Activated CD4-positive, CD25-positive, alpha-beta regulatory T cell treated with anti-CD3 and anti-CD28 coated beads, Interleukin-2, amount 50 U/mL, for 24 hours (primary cell): ENCODE measurements around the gene MYO1D.

Experiments
- ATAC-seq, 2 donors: fragments of 150-1000 bp; cut with Tn5 transposase; one replicate each; pipeline ENCODE4 v1.10.0; 2021; ENCODE audit warnings: mild to moderate bottlenecking in 1 of 2, moderate library complexity in 1 of 2

Gene MYO1D

DNA sequence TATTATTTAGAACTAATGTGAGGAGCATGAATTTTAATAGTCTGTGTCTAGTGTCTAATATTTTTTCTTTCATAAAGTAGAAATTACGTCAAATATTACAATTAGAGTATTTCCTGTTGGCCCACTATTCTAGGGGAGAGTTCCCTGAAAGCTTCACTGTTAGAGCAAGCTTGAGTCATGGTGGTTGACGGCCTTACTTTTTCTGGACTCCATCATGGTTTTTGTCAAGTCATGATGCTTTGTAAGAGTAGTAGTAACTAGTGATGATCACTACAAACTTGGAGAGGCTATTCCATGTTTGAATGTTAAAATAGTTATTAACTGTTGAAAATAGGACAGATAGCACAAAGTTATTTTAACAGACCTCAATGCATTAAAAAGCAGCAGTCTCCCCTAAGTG is 431.0 kb downstream of the MYO1D start:
- ATAC-seq, result no peak

DNA sequence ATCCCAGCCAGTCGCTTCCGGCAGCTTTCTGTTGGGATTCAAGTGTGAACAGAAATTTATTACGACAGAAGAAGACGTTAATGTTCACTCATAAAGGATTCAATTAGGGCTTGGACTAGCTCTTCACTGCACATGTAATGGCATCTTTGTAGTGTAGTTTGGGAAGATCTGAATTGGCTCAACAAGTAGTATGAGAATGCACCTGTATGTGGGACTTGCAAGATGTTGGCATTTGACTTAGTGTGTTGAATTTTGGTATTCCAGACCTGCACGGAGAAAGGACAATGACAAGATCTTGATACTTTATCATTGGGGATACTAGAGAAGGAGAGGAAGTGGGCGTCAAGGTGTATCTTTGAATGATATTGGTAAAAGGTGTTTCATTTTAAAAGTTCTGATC is 431.4 kb downstream of the MYO1D start:
- no peak for ATAC-seq

DNA sequence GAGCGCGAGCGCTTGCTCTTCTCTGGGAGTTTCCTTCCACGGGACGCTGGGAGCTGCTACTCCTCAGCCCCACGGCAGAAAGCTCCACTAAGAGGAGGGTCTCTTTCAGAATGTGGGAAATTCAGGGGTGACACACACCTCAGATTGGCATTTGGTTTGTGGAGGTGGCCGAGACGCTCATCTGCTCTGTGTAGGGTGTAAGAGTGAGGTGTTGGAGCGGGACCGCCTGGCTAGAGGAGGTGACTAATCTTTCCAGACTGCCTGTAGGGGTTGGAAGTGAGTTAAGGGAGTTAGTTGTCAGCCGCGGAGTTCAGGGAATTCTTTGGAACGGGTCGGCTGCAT is 431.9 kb downstream of the MYO1D start:
- ATAC-seq, result peak; percentile 26 to 29

GRCh38 chr17:32444301-32445073 is 432.4 kb downstream of the MYO1D start, which contains the start of gene PSMD11:
Gene PSMD11 (plus strand): TSS chr17:32444510. CDS start chr17:32444524, 14 bp downstream.
- peak; percentile 92 to 94 for ATAC-seq

DNA sequence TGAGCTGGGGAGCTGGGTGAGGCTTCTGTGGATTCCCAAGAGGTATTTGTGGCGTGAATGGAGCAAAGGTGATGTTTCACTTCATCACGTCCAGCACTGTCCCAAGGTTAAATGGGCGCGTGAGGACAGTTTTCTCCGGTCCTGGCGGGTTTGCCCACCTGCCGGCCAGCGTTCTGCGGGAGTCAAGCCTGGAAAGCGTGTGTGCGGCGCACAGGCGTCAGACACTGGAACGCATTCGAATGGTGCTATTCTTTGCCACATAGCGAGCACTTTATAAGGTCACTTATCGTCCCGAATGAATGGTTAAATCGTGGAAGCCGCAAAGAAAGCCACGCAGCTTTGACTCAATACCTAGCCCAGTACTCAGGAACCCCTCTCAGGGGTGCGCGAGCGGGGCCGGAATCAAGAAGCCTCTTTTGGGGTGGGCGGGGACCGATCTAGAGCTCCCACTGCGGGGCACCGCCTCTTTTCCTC is 433.1 kb downstream of the MYO1D start:
- ATAC-seq, result no peak
